ENCODE measurements around the gene MOB3B. TPM values are rescaled to one million over a fixed set of nuclear protein-coding genes. Genes with fewer than 3 reads are reported as not detected.

Gene MOB3B
- total RNA-seq, 1 experiment from 2014 or later, result 0.03 TPM

DNA sequence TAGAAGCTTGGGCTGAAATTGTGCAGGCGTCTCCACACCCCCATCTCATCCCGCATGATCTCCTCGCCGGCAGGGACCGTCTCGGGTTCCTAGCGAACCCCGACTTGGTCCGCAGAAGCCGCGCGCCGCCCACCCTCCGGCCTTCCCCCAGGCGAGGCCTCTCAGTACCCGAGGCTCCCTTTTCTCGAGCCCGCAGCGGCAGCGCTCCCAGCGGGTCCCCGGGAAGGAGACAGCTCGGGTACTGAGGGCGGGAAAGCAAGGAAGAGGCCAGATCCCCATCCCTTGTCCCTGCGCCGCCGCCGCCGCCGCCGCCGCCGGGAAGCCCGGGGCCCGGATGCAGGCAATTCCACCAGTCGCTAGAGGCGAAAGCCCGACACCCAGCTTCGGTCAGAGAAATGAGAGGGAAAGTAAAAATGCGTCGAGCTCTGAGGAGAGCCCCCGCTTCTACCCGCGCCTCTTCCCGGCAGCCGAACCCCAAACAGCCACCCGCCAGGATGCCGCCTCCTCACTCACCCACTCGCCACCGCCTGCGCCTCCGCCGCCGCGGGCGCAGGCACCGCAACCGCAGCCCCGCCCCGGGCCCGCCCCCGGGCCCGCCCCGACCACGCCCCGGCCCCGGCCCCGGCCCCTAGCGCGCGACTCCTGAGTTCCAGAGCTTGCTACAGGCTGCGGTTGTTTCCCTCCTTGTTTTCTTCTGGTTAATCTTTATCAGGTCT lies 43.5 kb upstream of the MOB3B start, which contains the start of gene C9orf72:
TSS of gene C9orf72 (minus strand) at position 564 of the 716 bp plus-strand sequence. CDS start 6,361 bp downstream, outside the sequence.
- in situ Hi-C loops (cut with HindIII; ENCODE audit: low pct_unique_long_range_greater_than_20kb, low sequenced_read_pairs) (no loop called here), intact Hi-C loops (cut with micrococcal nuclease; ENCODE audit: unreplicated experiment) (no loop called here)
- TF ChIP-seq SIN3A (IDR thresholded peaks at IDR 0.05; ENCODE audit: borderline replicate concordance, insufficient read depth, low read depth, low read length) (no peak), POLR2AphosphoS5 (IDR thresholded peaks at IDR 0.05; ENCODE audit: low read depth, low read length) (no peak), TCF7L2 (IDR thresholded peaks at IDR 0.05; ENCODE audit: low read depth, low read length) (no peak)
- TF ChIP-seq, protein P1, sequence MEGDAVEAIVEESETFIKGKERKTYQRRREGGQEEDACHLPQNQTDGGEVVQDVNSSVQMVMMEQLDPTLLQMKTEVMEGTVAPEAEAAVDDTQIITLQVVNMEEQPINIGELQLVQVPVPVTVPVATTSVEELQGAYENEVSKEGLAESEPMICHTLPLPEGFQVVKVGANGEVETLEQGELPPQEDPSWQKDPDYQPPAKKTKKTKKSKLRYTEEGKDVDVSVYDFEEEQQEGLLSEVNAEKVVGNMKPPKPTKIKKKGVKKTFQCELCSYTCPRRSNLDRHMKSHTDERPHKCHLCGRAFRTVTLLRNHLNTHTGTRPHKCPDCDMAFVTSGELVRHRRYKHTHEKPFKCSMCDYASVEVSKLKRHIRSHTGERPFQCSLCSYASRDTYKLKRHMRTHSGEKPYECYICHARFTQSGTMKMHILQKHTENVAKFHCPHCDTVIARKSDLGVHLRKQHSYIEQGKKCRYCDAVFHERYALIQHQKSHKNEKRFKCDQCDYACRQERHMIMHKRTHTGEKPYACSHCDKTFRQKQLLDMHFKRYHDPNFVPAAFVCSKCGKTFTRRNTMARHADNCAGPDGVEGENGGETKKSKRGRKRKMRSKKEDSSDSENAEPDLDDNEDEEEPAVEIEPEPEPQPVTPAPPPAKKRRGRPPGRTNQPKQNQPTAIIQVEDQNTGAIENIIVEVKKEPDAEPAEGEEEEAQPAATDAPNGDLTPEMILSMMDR (IDR thresholded peaks at IDR 0.05), result no peak
- TF ChIP-seq, protein P2, sequence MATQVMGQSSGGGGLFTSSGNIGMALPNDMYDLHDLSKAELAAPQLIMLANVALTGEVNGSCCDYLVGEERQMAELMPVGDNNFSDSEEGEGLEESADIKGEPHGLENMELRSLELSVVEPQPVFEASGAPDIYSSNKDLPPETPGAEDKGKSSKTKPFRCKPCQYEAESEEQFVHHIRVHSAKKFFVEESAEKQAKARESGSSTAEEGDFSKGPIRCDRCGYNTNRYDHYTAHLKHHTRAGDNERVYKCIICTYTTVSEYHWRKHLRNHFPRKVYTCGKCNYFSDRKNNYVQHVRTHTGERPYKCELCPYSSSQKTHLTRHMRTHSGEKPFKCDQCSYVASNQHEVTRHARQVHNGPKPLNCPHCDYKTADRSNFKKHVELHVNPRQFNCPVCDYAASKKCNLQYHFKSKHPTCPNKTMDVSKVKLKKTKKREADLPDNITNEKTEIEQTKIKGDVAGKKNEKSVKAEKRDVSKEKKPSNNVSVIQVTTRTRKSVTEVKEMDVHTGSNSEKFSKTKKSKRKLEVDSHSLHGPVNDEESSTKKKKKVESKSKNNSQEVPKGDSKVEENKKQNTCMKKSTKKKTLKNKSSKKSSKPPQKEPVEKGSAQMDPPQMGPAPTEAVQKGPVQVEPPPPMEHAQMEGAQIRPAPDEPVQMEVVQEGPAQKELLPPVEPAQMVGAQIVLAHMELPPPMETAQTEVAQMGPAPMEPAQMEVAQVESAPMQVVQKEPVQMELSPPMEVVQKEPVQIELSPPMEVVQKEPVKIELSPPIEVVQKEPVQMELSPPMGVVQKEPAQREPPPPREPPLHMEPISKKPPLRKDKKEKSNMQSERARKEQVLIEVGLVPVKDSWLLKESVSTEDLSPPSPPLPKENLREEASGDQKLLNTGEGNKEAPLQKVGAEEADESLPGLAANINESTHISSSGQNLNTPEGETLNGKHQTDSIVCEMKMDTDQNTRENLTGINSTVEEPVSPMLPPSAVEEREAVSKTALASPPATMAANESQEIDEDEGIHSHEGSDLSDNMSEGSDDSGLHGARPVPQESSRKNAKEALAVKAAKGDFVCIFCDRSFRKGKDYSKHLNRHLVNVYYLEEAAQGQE (IDR thresholded peaks at IDR 0.05; ENCODE audit: insufficient read depth in 1 of 2, low read depth in 2 of 2, low read length in 1 of 2), result no peak
- ChIA-PET POLR2A (no interaction called here), CTCF (no interaction called here)
- ATAC-seq (peak; percentile 93), DNase-seq (ENCODE audit: low read depth, low spot score) (no peak)
- Histone ChIP-seq H3K4me3 (ENCODE audit: low read depth in 2 of 2, low read length in 2 of 2) (peak within 1 kb of the TSS; percentile 56 to 63), H3K27me3 (ENCODE audit: control insufficient read depth, insufficient read depth, low read length) (no peaks in the 10 kb centered on the region), H3K27ac (ENCODE audit: low read length) (peak within 1 kb of the TSS; percentile 18; the same call in 1 of the 2 replicates), H3K9me3 (ENCODE audit: control insufficient read depth, insufficient read depth, low read depth, low read length) (no peaks in the 10 kb centered on the region), H3K36me3 (ENCODE audit: control insufficient read depth, insufficient read depth, low read length) (no peaks in the 10 kb centered on the region; the same call in 1 of the 2 replicates), H3K4me1 (ENCODE audit: control insufficient read depth, insufficient read depth, low read length) (0 out of 2 replicates have a peak, but pooled peaks cover 3% of the 10 kb centered on the region)
- no TSS peak for BruUV-seq (replicated peaks)

DNA sequence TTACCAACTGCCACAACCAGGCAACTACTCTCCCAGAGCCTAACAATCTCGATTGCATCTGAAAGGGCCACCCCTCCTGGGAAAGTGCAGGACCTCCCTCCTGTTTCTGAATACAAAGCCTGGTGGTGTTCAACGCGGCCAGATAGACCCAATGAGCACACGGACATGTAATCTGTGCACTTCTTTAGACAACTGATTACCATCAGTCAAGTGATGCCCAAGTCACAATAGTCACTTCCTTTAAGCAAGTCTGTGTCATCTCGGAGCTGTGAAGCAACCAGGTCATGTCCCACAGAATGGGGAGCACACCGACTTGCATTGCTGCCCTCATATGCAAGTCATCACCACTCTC lies 42.9 kb upstream of the MOB3B start:
- in situ Hi-C loops (cut with HindIII; ENCODE audit: low pct_unique_long_range_greater_than_20kb, low sequenced_read_pairs), result no loop called here

More for the DNA sequence above, 42.9 kb upstream of the MOB3B start:
- DNase-seq (ENCODE audit: low read depth, low spot score) (no peak), ATAC-seq (0 out of 2 replicates have a peak, but pooled peaks have one; percentile 32)
- Histone ChIP-seq H3K27ac (ENCODE audit: low read length) (no peak overlapping the region), H3K9me3 (ENCODE audit: control insufficient read depth, insufficient read depth, low read depth, low read length) (no peaks in the 10 kb centered on the region), H3K4me3 (ENCODE audit: low read depth in 2 of 2, low read length in 2 of 2) (peak overlapping the region; percentile 56 to 63), H3K36me3 (ENCODE audit: control insufficient read depth, insufficient read depth, low read length) (no peaks in the 10 kb centered on the region; the same call in 1 of the 2 replicates), H3K27me3 (ENCODE audit: control insufficient read depth, insufficient read depth, low read length) (no peaks in the 10 kb centered on the region), H3K4me1 (ENCODE audit: control insufficient read depth, insufficient read depth, low read length) (0 out of 2 replicates have a peak, but pooled peaks cover 3% of the 10 kb centered on the region)
- intact Hi-C loops (cut with micrococcal nuclease; ENCODE audit: unreplicated experiment), result no loop called here
- BruUV-seq (replicated peaks), result no TSS peak
- ChIA-PET CTCF (no interaction called here), POLR2A (no interaction called here)
- no peak for TF ChIP-seq SIN3A (IDR thresholded peaks at IDR 0.05; ENCODE audit: borderline replicate concordance, insufficient read depth, low read depth, low read length)
- TF ChIP-seq POLR2AphosphoS5 (IDR thresholded peaks at IDR 0.05; ENCODE audit: low read depth, low read length), result no peak
- TF ChIP-seq TCF7L2 (IDR thresholded peaks at IDR 0.05; ENCODE audit: low read depth, low read length), result no peak
- TF ChIP-seq, protein P2 (IDR thresholded peaks at IDR 0.05; ENCODE audit: insufficient read depth in 1 of 2, low read depth in 2 of 2, low read length in 1 of 2), result no peak
- TF ChIP-seq, protein P1 (IDR thresholded peaks at IDR 0.05), result no peak

Measured in Panc1 (cell line).